Measurements from ENCODE around the gene ATG9B.

Gene ATG9B

DNA sequence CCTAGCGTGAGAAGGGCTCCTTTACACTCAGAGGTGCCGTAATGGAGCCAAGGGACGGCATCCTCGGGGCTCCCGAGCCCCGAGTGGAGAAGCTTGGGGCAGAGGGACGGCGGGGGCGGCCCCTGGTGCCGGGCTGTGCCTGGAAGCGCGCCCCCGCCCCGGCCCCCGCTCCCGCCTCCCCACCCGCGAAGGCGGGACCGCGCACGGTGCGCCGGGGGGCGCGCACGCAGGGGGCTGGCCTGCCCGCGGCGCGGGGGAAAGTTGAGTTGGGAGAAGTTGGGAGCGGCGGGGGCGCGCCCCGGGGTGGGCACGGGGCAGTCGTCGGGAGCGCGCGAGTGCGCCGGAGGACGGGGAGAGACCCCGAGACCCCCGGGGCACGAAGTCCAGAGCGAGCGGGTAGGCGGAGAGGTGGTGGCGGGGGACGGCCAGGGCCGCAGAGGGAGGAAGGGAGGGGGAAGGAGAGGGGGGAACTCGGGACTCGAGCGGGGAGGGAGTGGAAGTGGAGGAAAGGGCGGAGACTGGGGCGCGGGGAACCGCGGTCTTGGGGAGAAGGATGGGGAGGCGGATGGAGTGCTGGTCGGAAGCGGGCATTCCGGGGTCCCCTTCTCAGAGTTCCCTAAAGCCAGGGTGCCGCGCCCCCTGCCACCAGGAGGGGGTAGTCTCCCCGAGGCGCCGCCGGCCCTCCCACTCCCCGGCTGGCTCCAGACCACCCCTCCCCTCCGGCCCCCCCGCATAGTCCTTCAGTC is 35.2 kb upstream of the ATG9B start, which contains the start of gene SLC4A2:
Gene SLC4A2 (plus strand): TSS at position 223 of the 746 bp plus-strand sequence. CDS start 2,399 bp downstream, outside the sequence.
- intact Hi-C loops (cut with DNase I), result loop anchor here (2.0 kb wide), 1 partner anchor 21 kb away; the partner anchor contains the start of gene FASTK
- peak; percentile 60 to 92 (median 85) for DNase-seq

DNA sequence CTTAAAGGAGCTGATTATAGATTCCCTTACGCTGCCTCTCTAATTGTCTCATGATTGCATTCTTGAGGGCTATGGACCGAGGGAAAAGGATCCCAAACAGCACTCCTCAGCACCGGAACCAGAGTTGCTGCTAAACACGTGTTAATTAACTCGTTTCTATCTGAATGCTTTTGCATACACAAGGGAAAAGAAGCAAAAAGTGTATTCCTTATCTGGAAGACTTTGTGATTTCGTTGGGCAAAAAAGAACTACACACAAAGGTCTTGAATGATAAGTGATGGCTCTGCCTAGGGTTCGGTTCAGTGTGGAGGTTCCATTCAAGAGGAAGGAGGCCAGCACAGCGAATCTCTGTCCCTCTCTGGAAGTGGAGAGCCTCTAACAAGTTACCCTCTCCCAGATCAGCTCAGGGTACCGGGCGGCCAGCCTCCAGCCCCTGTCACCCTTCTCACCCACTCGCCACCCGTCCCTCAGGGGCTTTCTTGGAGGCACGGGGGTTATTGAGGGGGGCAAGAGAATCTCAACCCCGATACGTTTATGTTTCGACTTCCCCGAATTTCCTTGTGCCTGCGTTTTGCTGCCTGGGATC is 34.6 kb upstream of the ATG9B start:
- DNase-seq, result peak in 8 of 42 donors; percentile 11 to 43 (median 30)
- intact Hi-C loops (cut with DNase I), result loop anchor here (2.0 kb wide), 1 partner anchor 22 kb away; the partner anchor contains the start of gene FASTK

GRCh38 chr7:151057989-151058780 is 33.9 kb upstream of the ATG9B start:
- peak; percentile 97 to 100 (median 100) for DNase-seq
- intact Hi-C loops (cut with DNase I), result loop anchor here (2.0 kb wide), 2 partner anchors 23 to 29 kb away; partner anchors contain the start of genes ABCB8 and FASTK

DNA sequence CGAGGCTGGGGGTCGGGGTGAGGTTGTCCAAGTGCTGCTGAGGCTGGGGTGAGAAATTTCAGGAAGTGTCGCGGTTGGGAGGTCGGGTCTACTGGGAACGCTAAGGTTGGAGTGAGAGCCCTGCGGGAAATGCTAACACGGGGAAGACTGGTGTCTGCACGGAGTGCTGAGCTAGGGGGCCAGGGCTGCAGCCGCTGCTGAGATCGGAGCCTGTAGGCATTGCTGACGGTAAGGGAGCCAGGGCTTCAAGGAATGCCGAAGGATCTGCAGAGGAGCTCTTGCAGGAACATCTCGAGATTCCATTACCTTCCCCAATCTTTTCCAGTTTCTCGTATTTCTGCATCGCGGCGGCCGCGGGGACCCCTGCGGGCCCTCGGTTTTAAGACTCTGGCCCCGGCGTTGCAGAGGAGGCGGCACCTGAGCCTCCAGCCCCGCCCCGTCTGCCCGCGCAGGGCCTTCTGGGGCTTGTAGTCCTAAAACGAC is 33.3 kb upstream of the ATG9B start, which contains the start of gene CDK5:
Gene CDK5 (minus strand): TSS at position 392 of the 483 bp plus-strand sequence. CDS start 49 bp downstream, at position 343.
- peak in 2 of 42 donors; percentile 18 to 32 for DNase-seq
- intact Hi-C loops (cut with DNase I), result loop anchor here (2.0 kb wide), 1 partner anchor 29 kb away; the partner anchor contains the start of gene ABCB8

DNA sequence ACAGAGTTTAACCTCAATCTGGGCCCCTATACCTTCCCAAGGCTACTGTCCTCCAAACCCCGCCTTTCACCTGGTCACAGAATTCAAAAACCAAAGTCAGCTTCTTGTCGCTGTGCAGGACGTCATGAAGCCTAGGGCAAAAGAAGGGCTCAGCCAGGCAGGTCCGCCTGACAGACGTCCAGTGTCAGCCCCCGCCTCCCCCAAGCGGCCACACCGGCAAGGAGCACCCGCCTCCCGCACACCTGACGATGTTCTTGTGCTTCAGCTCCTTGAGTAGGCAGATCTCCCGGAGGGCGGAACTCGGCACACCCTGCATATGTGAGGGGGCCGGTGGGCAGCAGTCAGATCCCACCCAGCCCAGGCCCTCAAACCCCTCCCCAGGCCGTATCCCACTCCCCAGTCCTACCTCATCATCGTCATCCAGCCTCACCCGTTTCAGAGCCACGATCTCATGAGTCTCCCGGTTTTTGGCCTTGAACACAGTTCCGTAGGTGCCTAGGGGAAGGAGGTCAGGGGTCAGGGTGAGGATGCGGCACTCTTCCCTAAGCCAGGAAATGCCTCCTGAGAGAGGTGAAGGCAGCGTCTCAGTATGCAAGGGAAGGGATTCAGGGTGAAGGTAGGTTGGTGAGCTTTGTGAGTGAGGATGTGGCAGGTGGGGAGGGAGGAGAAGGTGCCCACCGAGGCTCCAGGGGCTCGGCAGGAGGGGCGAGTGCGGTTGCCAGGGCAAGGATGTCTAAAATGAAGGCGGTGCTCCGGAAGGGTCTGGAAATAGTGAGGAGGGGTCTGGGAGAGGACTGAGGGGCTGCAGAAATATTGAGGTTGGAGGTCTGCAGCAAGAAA is 32.6 kb upstream of the ATG9B start:
- intact Hi-C loops (cut with DNase I), result loop anchor here (2.0 kb wide), 1 partner anchor 28 kb away; the partner anchor contains the start of gene ABCB8
- peak in 11 of 42 donors; percentile 26 to 59 (median 43) for DNase-seq

- DNase-seq, result no peak
- intact Hi-C loops (cut with DNase I), result loop anchor here (2.0 kb wide), 1 partner anchor 27 kb away; the partner anchor contains the start of gene ABCB8
Observed at GRCh38 chr7:151056283-151056665, 32.0 kb upstream of the ATG9B start.

DNA sequence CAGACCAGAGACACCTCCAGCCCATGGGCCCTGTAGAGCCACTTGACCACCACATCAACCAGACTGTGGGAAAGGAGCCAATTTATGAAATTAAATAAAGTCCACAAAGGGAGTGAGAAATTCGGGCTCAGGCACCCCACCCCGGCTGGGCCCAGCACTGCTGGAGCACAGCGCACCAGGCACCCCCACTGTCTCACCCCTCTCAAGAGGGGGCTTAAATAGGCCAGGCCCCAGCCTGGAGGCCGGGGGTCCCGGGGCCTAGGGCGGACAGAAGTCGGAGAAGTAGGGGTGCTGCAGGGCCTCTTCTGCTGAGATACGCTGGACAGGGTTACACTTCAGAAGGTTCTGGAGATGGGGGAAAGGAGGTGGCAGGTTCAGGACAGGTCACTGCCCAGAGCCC is 29.5 kb upstream of the ATG9B start:
- intact Hi-C loops (cut with DNase I), result no loop called here
- no peak for DNase-seq

- intact Hi-C loops (cut with DNase I), result no loop called here
Observed at GRCh38 chr7:151053096-151053495, 28.8 kb upstream of the ATG9B start.

DNA sequence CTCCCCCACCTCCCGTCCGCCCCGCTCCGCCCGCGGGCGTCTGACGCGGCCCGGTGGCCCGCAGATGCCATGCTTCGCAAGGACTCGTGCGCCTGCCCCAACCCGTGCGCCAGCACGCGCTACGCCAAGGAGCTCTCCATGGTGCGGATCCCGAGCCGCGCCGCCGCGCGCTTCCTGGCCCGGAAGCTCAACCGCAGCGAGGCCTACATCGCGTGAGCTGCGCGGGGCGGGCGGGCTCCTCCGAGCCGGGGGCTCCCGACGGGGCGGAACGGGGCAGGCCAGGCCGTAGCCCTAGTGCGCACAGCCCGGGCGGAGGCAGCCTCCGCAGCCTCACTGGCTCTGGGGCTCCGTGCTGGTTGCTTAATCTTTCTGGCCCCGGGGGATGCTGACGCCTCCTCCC is 26.8 kb upstream of the ATG9B start:
- DNase-seq, result peak in 40 of 42 donors; percentile 40 to 81 (median 62)
- intact Hi-C loops (cut with DNase I), result no loop called here

More at GRCh38 chr7:151053096-151053495, 28.8 kb upstream of the ATG9B start:
- DNase-seq, result no peak

GRCh38 chr7:151048911-151049463 is 24.7 kb upstream of the ATG9B start:
- intact Hi-C loops (cut with DNase I), result no loop called here

GRCh38 chr7:151047976-151048815 is 23.9 kb upstream of the ATG9B start, which contains the start of gene ASIC3:
Gene ASIC3 (plus strand): TSS chr7:151048531. CDS start chr7:151048886, 355 bp downstream.
- intact Hi-C loops (cut with DNase I), result no loop called here
- DNase-seq, result no peak

More at GRCh38 chr7:151048911-151049463, 24.7 kb upstream of the ATG9B start:
- DNase-seq, result no peak

- intact Hi-C loops (cut with DNase I), result no loop called here
Observed at GRCh38 chr7:151046603-151047573, 22.6 kb upstream of the ATG9B start.

DNA sequence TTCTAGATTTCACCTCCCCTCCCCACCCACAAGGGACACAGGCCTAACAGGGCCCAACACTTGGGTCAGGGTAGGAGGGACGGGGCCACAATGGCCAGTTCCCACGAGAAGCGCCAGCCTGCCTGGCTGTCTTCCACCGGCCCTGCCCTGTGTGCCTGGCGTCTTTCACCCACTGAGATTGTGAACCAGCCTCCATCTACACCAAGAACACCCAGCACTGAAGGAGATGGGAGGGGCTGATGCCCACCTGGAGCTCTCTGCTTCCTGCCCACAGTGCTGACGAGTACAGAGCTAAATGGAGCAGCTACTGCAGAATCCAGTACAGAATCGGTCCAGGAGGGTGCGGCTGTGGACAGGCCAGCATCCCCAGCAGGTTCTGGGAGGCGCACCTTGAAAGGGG is 21.7 kb upstream of the ATG9B start:
- intact Hi-C loops (cut with DNase I), result no loop called here
- peak in 30 of 42 donors; percentile 26 to 85 (median 50) for DNase-seq

More at GRCh38 chr7:151046603-151047573, 22.6 kb upstream of the ATG9B start:
- DNase-seq, result peak in 5 of 42 donors; percentile 18 to 60 (median 35)

DNA sequence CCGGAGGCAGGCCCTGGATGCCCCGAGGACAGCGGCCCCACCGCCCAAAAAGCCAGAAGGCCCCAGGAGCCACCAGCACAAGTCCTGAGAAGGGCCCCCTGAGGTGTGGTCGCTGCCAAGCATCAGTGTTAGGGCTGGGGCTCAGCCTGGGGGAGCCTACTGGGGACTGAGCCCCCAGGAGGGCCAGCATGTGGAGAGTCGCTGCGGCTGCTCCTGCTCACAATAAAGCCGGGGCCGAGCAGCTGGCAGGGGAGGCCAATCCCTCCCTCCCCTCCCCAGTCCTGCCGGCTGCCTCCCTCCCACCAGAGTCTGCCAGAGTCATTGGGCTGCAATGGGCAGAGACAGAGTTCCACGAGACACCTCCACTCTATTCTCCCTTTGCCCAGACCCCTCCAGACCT is 21.0 kb upstream of the ATG9B start:
- intact Hi-C loops (cut with DNase I), result no loop called here
- DNase-seq, result no peak

- intact Hi-C loops (cut with DNase I), result no loop called here
- DNase-seq, result no peak
Observed at GRCh38 chr7:151043959-151044358, 19.7 kb upstream of the ATG9B start.

Data from head of caudate nucleus (tissue), 42 donors.